GM21381 (cell line): ENCODE measurements around the gene NF2.

Experiments used
- ATAC-seq: cut with Tn5 transposase; IDR thresholded peaks from one replicate; pipeline ENCODE4 v1.9.1; 2021; ENCODE audit warnings: mild to moderate bottlenecking, moderate library complexity; ENCODE audit not compliant: unreplicated experiment

The NF2 gene

GRCh38 chr22:29661336-29661735, 57.9 kb downstream of the NF2 start:
- ATAC-seq: no peak

DNA sequence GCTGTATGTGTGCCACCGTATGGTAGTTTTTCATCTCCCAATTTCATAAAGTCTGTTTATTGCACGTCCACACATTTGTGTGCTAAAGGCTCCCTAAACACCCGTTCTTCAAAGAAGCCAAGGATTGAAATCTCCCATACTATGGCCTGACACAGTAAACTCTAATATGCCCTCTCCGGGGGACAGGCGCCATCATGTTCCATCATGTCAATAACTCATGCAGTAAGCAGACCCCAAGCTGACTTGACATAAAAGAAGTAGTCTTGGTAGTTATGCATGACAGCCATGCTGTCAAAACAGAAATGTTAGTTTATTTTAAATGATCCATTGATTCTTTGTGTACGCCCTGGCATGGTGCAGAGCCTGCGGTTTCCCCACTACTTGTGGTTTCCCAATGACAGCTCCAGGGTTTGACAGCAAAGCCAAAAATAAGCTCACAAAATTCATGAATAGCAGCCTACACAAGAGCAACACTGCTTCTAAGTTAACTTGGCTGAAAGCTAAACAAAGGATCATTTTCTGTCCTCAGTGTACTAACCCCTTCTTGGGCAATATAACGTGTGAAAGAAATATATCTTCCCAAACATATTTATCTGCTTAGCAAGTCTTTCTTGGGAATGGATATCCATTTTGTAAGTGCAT, 59.9 kb downstream of the NF2 start:
- ATAC-seq: no peak

DNA sequence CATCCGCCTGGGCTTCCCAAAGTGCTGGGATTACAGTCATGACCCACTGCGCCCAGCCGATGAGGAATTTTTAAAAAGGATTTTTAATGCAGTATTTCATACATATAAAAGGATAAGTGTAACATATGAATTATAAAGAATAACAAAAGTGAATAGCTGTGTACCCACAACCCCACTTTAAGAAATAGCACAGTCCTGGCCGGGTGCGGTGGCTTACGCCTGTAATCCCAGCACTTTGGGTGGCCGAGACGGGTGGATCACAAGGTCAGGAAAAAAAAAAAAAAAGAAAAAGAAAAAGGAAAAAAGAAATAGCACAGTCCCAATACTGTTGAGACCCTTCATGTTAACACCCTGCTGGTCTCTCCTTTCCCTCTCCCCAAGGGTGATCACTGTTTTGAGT, 62.1 kb downstream of the NF2 start:
- ATAC-seq: no peak

DNA sequence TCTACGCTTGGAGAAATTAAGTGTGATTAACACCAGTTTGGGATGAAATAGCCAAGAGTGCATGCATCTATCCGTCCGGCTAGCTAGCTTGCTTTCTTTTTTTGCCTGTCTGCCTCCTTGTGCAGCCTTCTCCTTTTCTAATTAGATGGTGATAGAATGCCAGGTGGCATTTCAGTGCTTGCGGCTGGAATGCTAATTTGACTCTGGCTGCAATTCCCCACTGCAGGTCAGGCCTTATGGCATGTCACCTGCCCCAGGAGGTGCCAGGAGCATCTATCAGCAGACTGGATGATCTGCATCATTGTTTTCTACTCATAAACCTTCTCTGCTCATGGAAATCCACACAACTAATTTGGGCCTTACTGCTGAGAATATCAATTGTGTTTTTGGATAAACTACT, 65.2 kb downstream of the NF2 start:
- ATAC-seq: no peak

DNA sequence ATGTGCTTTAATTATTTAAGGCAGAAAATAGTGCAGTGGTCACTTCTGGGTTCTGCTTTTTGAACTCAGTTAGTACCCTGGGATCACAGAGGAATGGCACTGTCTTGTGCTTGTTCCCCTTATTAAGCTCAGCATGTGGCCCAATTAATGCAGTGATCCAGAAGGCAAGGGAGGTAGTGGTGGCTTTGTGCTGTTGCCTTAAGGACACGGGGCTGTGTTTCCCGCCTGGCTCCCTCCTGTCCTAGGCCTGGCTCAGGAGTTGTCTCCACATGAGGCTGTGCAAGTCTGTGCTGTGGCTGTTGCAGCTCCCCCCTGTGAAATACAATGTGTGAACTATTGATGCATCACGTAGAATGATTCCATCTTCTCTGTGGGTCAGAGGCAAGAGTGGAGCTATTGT, 67.2 kb downstream of the NF2 start:
- ATAC-seq: no peak

DNA sequence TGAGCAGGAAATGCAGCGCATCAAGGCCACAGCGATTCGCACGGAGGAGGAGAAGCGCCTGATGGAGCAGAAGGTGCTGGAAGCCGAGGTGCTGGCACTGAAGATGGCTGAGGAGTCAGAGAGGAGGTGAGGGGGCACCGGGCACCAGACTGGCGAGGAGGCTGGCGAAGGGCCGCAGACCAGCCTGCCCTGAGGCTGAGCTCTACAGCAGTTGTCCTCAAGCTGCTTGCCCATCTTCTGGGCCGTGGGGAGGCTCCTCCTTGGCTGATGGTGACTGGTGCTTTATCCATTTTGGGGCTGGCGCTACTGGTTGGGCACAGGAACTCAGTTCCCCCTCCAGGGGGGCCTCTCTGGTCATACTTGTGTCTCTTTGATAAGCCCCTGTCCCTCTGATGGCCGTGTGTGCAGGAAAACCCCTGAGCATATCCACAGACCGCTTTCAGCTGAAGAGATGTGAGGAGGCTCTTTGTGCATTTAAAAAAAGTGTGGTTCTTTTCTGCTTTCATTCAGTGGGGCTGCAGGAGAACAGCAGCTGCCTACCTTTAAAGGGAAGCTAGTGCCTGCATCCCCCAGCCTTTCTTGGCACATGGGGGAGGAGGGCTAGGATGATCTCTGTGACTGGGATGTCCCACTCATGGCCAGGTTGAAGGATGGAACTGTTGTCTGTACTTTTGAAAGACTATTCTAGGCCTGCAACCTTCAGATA, 70.1 kb downstream of the NF2 start:
- ATAC-seq: no peak

- ATAC-seq: no peak
Observed at GRCh38 chr22:29674121-29674520, 70.7 kb downstream of the NF2 start.

- no peak for ATAC-seq
Observed at GRCh38 chr22:29679316-29679715, 75.9 kb downstream of the NF2 start.

- ATAC-seq: no peak
Observed at GRCh38 chr22:29683536-29683935, 80.1 kb downstream of the NF2 start.

- ATAC-seq: no peak
Observed at GRCh38 chr22:29684244-29684643, 80.8 kb downstream of the NF2 start.

DNA sequence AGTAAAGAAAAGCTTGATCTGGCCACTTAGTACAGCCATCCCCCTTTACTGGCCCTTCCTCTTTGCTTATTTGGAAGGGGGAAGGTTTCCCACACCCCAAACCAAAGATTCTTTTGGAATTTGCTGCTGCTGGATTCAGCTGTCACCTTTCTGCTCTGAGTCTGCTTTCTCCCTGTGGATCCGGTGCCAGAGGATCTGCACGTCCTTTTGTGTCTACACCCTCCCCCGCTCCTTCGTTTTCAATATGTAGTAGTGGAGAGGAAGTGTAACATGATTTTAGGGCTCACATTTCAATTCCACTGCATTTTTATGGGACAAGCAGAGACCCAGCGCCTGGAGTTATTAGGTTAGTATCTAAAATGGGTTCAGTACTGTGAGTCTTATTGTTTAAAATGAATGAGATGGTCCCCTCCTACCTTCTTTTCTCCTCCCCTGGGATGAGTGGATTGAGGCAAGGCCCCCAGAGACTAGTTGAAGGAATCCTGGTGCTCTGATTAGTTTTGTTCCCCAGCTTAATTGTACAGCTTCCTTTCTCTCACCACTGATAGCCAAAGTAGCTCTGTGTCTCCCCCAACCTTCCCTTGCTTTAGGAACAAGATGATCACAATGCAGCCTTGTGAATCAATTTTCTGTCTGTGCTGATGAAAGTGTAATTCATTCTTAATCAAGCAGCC, 85.9 kb downstream of the NF2 start:
- no peak for ATAC-seq

GRCh38 chr22:29689880-29690213, 86.4 kb downstream of the NF2 start:
- no peak for ATAC-seq

DNA sequence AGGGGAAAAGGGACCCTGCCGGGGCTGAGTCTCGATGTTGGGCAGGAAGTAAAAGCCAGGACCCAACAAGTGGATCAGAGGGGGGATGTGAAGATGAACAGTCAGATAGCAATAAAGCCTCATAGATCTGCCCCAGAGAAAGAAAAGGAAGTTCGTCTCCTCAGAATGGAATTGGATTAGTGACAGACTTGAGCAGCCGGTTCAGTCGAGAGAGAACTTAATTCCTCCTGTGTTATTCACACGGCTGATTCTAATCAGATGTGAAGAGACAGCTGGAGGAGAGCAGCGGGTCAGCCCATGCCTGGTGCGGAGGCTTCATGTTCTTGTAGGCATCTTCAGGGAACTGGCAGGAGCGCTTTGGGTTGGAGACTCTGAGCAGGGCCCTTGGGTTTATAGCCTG, 87.0 kb downstream of the NF2 start:
- no peak for ATAC-seq

DNA sequence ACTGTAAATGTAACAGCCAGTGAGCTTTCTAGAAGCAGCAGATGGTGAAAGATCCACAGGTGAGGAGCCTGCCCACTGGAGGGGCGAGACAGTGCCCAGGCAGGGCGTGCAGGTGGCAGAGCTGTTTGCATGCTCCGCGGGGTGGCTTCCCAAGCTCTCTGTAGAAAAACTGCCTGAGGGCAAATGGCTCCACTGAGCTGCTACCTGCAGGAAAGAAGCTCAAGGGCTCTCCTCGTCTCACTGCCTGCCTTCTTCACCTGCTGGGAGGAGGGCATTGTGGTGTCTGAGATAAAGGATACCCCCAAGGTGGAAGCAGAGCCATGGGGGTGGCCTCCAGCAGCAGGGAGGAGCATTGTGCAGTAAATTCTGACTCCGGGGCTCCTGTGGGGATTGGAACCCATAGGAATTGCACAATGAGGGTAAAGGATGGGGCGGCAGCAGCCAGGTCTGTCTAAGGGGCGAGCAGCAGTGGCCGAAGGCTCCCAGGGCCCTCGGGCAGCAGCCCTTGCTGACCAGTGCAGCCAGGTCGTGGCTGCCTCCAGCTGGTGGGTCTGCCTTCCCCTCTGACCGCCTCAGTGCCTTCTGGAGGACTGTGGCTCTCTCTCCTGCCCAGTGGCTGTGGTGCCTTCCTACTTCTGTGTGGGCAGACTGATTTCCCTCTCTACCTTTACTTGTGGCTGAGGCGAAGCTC, 88.3 kb downstream of the NF2 start:
- ATAC-seq: no peak

DNA sequence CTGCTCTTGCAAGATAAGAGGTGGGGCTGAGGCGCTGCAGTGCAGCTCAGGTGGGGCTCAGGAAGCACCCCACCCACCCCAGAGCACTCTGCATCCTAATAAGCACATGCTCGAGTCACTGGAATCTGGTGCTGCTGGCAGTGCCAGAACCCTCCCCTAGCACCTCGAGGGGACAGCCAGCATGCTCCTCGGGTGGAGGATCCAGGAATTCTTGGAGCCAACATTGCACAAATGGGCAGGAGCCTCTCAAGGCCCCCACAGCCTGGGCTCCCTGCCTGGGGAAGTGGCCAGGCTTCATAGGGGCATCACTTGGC, 88.9 kb downstream of the NF2 start:
- ATAC-seq: no peak

- no peak for ATAC-seq
Observed at GRCh38 chr22:29693161-29693560, 89.7 kb downstream of the NF2 start.

GRCh38 chr22:29693671-29694070, 90.2 kb downstream of the NF2 start:
- ATAC-seq: no peak

DNA sequence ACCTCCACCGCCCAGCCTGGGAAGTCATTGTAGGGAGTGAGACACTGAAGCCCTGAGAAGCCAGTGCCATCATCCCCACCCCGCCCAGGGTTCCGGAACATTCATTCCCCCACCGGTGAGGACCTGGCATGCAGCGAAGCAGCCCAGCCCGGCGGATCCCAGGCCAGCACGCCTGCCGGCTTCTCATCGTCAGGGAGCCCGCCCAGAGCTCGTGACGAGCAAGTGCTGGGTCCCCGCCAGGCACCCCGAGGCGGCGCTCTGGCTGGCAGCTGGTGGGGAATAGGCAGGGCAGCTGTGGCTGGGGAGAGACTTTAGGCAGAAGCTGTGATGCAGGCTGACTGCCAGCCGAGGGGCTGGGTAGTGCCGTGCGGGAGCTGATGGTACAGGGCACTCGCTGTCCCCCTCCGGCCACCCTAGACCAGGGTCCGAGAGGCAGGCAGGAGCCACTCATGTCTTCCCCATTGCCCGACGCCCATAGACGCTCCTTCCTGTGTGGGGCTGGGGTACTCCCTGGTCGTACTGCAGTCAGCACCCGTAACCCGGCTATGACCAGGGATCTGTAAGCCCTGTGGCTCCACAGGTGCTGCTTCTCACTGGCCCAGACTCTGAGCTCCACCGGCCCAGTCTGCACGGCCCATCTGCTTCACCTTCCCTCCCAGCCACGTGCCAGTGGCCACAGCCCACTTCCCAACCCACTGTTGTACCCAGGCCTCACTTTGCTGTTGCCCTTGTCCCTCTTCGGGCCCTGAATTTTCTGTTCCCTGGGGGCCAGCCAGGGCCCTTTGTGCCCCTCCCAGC, 91.9 kb downstream of the NF2 start:
- no peak for ATAC-seq

DNA sequence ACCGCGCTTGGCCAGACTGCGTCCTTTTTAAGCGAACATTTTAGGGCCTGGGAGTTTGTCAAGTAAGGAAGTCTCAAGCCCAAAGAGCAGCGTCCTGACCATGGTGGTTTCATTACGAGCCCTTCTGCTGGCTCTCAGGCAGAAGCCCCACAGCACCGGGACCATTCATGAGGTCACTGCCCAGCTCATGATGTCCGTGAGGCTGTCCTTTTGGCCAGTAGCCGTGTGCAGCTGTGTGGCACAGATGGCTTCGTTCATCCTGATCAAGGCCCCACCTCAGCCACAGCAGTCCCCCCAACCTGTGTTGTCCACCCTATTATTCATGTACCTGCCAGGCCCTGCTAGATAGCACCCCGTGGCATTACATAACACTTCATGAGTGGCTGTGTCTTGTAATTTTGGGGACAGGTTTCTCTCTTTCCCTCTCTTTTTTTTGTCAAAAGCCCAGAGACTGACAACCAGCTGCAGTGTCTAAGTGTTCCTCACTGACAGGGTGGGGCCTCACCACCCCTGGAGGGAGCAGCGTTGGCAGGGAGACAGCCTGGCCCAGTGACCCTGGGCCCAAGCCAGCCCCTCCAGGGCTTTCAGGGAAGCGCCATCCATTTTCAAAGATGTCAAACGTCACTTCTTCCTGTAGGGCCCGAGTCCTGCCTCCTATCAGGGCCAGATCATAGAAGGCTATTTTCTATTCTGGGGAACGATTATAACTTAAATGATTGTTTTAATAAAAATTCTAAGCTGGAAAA, 94.6 kb downstream of the NF2 start:
- no peak for ATAC-seq

DNA sequence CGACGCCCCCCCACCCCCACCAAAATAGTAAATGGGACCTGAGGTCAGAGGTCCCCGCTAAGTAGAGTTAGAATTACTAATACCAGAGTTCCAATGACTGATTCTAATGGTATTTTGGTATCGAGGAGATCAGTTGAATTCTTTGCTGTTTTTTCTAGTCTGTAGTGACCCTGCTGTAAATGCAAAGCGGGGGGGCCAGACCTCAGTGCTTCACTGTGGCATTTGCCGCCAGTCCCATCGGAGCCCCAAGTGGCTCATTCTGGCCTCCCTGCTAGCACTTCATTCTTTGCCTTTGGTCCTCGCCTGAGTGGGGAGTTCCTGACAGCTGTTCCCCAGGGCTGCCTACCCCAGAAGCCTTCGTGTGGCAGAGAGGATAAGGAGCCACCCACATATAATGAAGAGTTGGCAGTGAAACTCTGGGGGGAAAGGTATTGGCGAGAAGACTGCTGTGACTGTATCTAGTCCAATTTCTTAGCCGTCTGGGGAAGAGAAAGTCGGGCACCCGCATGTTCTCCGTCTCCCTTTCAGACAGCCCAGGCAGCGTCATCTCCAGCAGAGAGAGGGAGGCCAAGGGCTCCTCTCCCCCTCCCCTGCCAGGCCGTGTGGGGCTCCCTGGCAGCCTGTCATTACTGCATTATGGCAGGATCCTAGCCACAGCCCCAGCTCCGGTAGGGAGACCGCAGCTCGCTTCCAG, 96.9 kb downstream of the NF2 start:
- no peak for ATAC-seq
